ENCODE results near the gene NHP2.

GRCh38 chr5:178114325-178115135 lies 39.2 kb downstream of the NHP2 start:
- TF ChIP-seq CTCF (IDR thresholded peaks at IDR 0.05 in 4 of 5, conservative IDR thresholded peaks at IDR 0.05 in 1 of 5) (no peak), POLR2A (IDR thresholded peaks at IDR 0.05) (no peak)
